ENCODE results near the gene FRMPD4.

Gene FRMPD4

GRCh38 chrX:12145402-12145801, 7.1 kb downstream of the FRMPD4 start:
- no peaks in the 10 kb centered on the region for H3K4me1 ChIP-seq
- H3K27ac ChIP-seq = no peak overlapping the region
- no peak for DNase-seq
- H3K36me3 ChIP-seq = no peaks in the 10 kb centered on the region
- intact Hi-C loops (cut with DNase I; ENCODE audit: low total_unique reads) = no loop called here
- TF ChIP-seq CTCF (IDR thresholded peaks at IDR 0.05) = no peak
- H3K9me3 ChIP-seq = no peaks in the 10 kb centered on the region
- no peaks in the 10 kb centered on the region for H3K27me3 ChIP-seq
- H3K4me3 ChIP-seq = no peak overlapping the region

- Histone ChIP-seq H3K27ac (no peak overlapping the region), H3K27me3 (no peaks in the 10 kb centered on the region), H3K4me1 (no peaks in the 10 kb centered on the region), H3K4me3 (no peak overlapping the region), H3K9me3 (no peaks in the 10 kb centered on the region), H3K36me3 (no peaks in the 10 kb centered on the region)
- DNase-seq = no peak
- TF ChIP-seq CTCF (IDR thresholded peaks at IDR 0.05) = no peak
- intact Hi-C loops (cut with DNase I; ENCODE audit: low total_unique reads) = no loop called here
Measured at GRCh38 chrX:12149670-12150407, 11.6 kb downstream of the FRMPD4 start.

- Histone ChIP-seq H3K4me3 (no peak overlapping the region), H3K27ac (no peak overlapping the region), H3K27me3 (no peaks in the 10 kb centered on the region), H3K4me1 (no peaks in the 10 kb centered on the region), H3K9me3 (no peaks in the 10 kb centered on the region), H3K36me3 (no peaks in the 10 kb centered on the region)
- DNase-seq = no peak
- intact Hi-C loops (cut with DNase I; ENCODE audit: low total_unique reads) = no loop called here
- no peak for TF ChIP-seq CTCF (IDR thresholded peaks at IDR 0.05)
Measured at GRCh38 chrX:12153317-12153716, 15.0 kb downstream of the FRMPD4 start.

- no peak for TF ChIP-seq CTCF (IDR thresholded peaks at IDR 0.05)
- no peak for DNase-seq
- Histone ChIP-seq H3K4me1 (no peaks in the 10 kb centered on the region), H3K4me3 (no peak overlapping the region), H3K9me3 (no peaks in the 10 kb centered on the region), H3K36me3 (no peaks in the 10 kb centered on the region), H3K27ac (no peak overlapping the region), H3K27me3 (no peaks in the 10 kb centered on the region)
- intact Hi-C loops (cut with DNase I; ENCODE audit: low total_unique reads) = no loop called here
Measured at GRCh38 chrX:12153741-12154140, 15.5 kb downstream of the FRMPD4 start.

GRCh38 chrX:12159799-12160198, 21.5 kb downstream of the FRMPD4 start:
- intact Hi-C loops (cut with DNase I; ENCODE audit: low total_unique reads) = no loop called here

More at GRCh38 chrX:12159799-12160198, 21.5 kb downstream of the FRMPD4 start:
- H3K27me3 ChIP-seq = no peaks in the 10 kb centered on the region
- no peaks in the 10 kb centered on the region for H3K9me3 ChIP-seq
- DNase-seq = no peak
- no peak for TF ChIP-seq CTCF (IDR thresholded peaks at IDR 0.05)
- no peaks in the 10 kb centered on the region for H3K36me3 ChIP-seq
- no peak overlapping the region for H3K27ac ChIP-seq
- H3K4me1 ChIP-seq = no peaks in the 10 kb centered on the region
- H3K4me3 ChIP-seq = no peak overlapping the region
